K562 (cell line): Measurements from ENCODE around the gene MCIDAS. TPM values are rescaled to one million over a fixed set of nuclear protein-coding genes. Genes with fewer than 3 reads are reported as not detected.

Source experiments
- AFF4 ChIP-seq: sonication (generic); formaldehyde crosslinking; IDR thresholded peaks from 2 replicates; pipeline ENCODE4 v1.8.0; 2023; ENCODE audit warnings: mild to moderate bottlenecking, missing genetic modification reagents
- ASH1L ChIP-seq: fragments of 450-650 bp; IDR thresholded peaks from 2 replicates; pipeline ENCODE4 v1.6.1; 2018; ENCODE audit warnings: borderline replicate concordance, mild to moderate bottlenecking, low read depth; ENCODE audit not compliant: partially characterized antibody
- CCNT2 ChIP-seq: IDR thresholded peaks from 2 replicates; pipeline ENCODE4 v1.6.1; 2011; ENCODE audit warnings: borderline replicate concordance, low read depth, mild to moderate bottlenecking, moderate library complexity, mixed read lengths, low read length; ENCODE audit not compliant: insufficient read length; ENCODE audit errors: extremely low read depth
- ETS1 ChIP-seq: conservative IDR thresholded peaks from 2 replicates; pipeline ENCODE4 v1.6.1; 2011; ENCODE audit warnings: low read depth, mild to moderate bottlenecking, low read length; ENCODE audit not compliant: control insufficient read depth
- NFIC ChIP-seq: fragments of 450-650 bp; IDR thresholded peaks from 2 replicates; pipeline ENCODE4 v1.6.1; 2017; ENCODE audit warnings: mild to moderate bottlenecking, inconsistent platforms
- NFYB ChIP-seq: IDR thresholded peaks from 2 replicates; pipeline ENCODE4 v1.6.1; 2011; ENCODE audit warnings: mild to moderate bottlenecking, moderate library complexity; ENCODE audit not compliant: insufficient read length; ENCODE audit errors: extremely low read depth
- PCBP1 ChIP-seq: fragments of 200-400 bp; formaldehyde crosslinking; IDR thresholded peaks from 2 replicates; pipeline ENCODE4 v1.6.1; 2018; ENCODE audit warnings: mild to moderate bottlenecking, low read depth, low read length; ENCODE audit not compliant: poor library complexity, severe bottlenecking
- PURB ChIP-seq: sonication (generic); formaldehyde crosslinking; IDR thresholded peaks from 2 replicates; pipeline ENCODE4 v1.9.0; 2021; ENCODE audit warnings: low read depth, mild to moderate bottlenecking, missing genetic modification reagents
- RFX5 ChIP-seq: IDR thresholded peaks from 2 replicates; pipeline ENCODE4 v1.6.1; 2011; ENCODE audit warnings: low read depth, mild to moderate bottlenecking, improper control_type of control experiment, low read length
- SIN3A ChIP-seq, 2 experiments: fragments of 150-350 bp in 1 of 2; IDR thresholded peaks; 2 replicates each; pipeline ENCODE4 v1.6.1; 2011 to 2016; ENCODE audit warnings: borderline replicate concordance in 2 of 2, low read depth in 2 of 2, low read length in 2 of 2, mild to moderate bottlenecking in 2 of 2, moderate library complexity in 2 of 2; ENCODE audit not compliant: control insufficient read depth in 1 of 2
- THRB ChIP-seq: fragments of 450-650 bp; formaldehyde crosslinking; conservative IDR thresholded peaks from 2 replicates; pipeline ENCODE4 v1.4.0; 2022; ENCODE audit warnings: mild to moderate bottlenecking, missing genetic modification characterization
- ZNF134 ChIP-seq: fragments of 250-450 bp; sonication (Bioruptor Pico); conservative IDR thresholded peaks from 2 replicates; pipeline ENCODE4 v1.4.0; 2020
- ZNF217 ChIP-seq: sonication (generic); formaldehyde crosslinking; IDR thresholded peaks from 2 replicates; pipeline ENCODE4 v1.8.0; 2022; ENCODE audit warnings: mild to moderate bottlenecking, missing genetic modification reagents
- ZNF280A ChIP-seq: fragments of 450-650 bp; IDR thresholded peaks from 2 replicates; pipeline ENCODE4 v1.6.1; 2018; ENCODE audit warnings: mild to moderate bottlenecking, low read depth; ENCODE audit not compliant: partially characterized antibody
- ZNF280B ChIP-seq: fragments of 250-450 bp; sonication (Bioruptor Pico); IDR thresholded peaks from 2 replicates; pipeline ENCODE4 v1.5.1; 2021; ENCODE audit warnings: mild to moderate bottlenecking
- polyA plus RNA-seq, 8 experiments: library from polyadenylated mRNA; depleted of rRNA in 4 of 8; stranded (reverse) in 5 of 8; unstranded in 3 of 8; fragments of >200 nt; fragmentation: Nextera tagmentation in 2 of 8; fragmentation: Illumina TruSeq in 1 of 8; extraction: Ambion mirVana in 2 of 8; extraction: Trizol in 1 of 8; gene quantifications; 2 replicates each; pipeline versions ENCODE4 v1.2.1 to v1.2.3, GENCODE V29; 2011 to 2014; ENCODE audit warnings: inconsistent platforms in 1 of 8, missing spikeins in 1 of 8
- total RNA-seq, 7 experiments: library from RNA; depleted of rRNA in 6 of 7; stranded (reverse); fragments of >200 nt in 6 of 7; fragmentation: Illumina TruSeq in 2 of 7; extraction: Trizol in 2 of 7; gene quantifications; 2 replicates each; pipeline versions ENCODE4 v1.2.1 to v1.2.3, GENCODE V29; 2011 to 2021; ENCODE audit warnings: low replicate concordance in 1 of 7

The MCIDAS gene
- total and polyA plus RNA-seq, 9 of the 15 experiments (the other 6 are each of a cell fraction or from before 2014, with no cell fraction given) = 0.07 to 1.5 (median 0.69) TPM

- TF ChIP-seq ZNF280B (CRISPR knock-in tag) = no peak
- no peak for TF ChIP-seq ZNF217 (CRISPR knock-in tag)
- TF ChIP-seq ZNF134 (CRISPR knock-in tag) = no peak
- TF ChIP-seq ZNF280A = no peak
- TF ChIP-seq THRB (CRISPR knock-in tag) = no peak
- peak; percentile 11 for TF ChIP-seq PCBP1
- TF ChIP-seq AFF4 (CRISPR knock-in tag) = peak; percentile 80; the same call in 1 of the 2 replicates
- peak; percentile 73 for TF ChIP-seq NFIC
- no peak for TF ChIP-seq ASH1L
- TF ChIP-seq NFYB = no peak
- TF ChIP-seq ETS1 = peak; percentile 72; the same call in 1 of the 2 replicates
- 0 out of 4 replicates have a peak, but pooled peaks of 1 of the 2 experiments have one; percentile 11 for TF ChIP-seq SIN3A (IDR thresholded peaks at IDR 0.05; ENCODE audit: borderline replicate concordance in 2 of 2, control insufficient read depth in 1 of 2, low read depth in 2 of 2, low read length in 2 of 2)
- TF ChIP-seq CCNT2 = peak; percentile 84
- no peak for TF ChIP-seq RFX5
- TF ChIP-seq PURB (CRISPR knock-in tag) = no peak
Measured at GRCh38 chr5:55226934-55227663, at the start of gene MCIDAS (continued).
